Kidney glomerular epithelial cell (primary cell): ENCODE measurements around the gene KNCN.

Experiments
- DNase-seq: peaks from one replicate; lab custom pipeline; 2025; lab: John Stamatoyannopoulos, UW

KNCN gene

DNA sequence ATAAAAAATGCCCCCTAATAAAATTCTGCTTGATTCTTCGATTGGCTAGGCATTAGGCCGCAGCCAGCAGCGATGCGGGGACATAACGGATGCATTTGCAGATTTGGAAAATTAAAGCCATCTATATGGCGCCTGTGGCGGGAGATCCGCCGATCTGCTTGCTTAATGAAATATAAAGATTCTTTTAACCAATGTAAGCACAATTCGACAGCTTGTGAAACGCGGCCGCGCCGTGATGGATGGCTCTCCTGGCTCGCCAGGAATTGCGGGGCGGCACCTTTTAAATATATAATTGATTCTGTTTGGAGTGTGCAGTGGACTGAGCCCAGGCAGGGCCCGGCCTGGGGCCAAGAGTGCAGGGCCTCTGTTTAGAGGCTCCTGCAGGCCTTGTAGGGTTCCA lies 53.8 kb downstream of the KNCN start:
- no peak for DNase-seq

DNA sequence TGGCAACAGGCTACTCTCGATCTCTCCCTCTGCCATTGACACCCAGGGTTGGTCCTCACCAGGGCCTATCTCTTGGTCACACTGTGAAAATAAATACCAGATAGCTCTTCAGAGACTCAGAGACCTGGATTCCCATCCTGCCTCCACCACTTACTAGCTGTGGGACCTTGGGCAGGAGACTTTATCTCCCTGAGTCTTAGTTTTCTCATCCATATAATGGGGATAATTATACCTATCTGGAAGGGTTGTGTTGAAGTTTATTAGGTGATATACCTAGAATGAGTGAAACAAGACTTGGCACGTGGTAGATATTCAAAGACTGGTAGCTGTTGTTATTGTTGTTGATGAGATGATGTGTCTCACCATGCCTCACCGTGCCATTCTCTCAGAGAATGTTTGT lies 54.4 kb downstream of the KNCN start:
- no peak for DNase-seq

DNA sequence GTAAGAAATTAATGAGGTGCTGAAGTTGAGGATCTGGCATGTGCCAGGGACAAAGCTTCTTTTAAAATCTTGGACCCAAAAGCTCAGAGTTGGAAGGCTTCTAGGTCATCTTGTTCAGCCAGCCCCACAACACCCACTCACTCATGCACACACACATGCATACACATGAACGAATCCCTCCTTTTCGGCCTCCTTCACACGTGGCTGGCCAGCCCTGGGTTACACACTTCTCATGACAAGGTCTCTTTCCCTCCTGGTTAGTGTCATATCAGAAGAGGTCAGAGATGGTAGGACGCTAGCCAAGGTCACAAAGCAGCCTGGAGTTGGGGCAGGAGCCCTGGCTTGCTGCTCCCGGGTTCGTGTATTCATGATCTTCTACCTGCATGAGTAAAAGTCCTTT lies 54.9 kb downstream of the KNCN start:
- DNase-seq: no peak

- no peak for DNase-seq
Measured at GRCh38 chr1:46495778-46496177, 55.7 kb downstream of the KNCN start.
